ENCODE measurements around the gene MAP4.

GRCh38 chr3:47867451-47868044, 148.7 kb downstream of the MAP4 start:
- TF ChIP-seq POLR2A (IDR thresholded peaks at IDR 0.05; ENCODE audit: low read length) = no peak
- TF ChIP-seq GATA1 (IDR thresholded peaks at IDR 0.05; ENCODE audit: low read depth, low read length) = no peak

Measured in erythroblast (primary cell).